HepG2 (cell line): ENCODE measurements around the gene IFI27L2. TPM values are rescaled to one million over a fixed set of nuclear protein-coding genes. Genes with fewer than 3 reads are reported as not detected.

Source experiments
- AKAP8 ChIP-seq: sonication (generic); formaldehyde crosslinking; IDR thresholded peaks from 2 replicates; pipeline ENCODE4 v1.5.1; 2020; ENCODE audit warnings: mild to moderate bottlenecking, missing genetic modification reagents
- GABPA ChIP-seq, 2 experiments: IDR thresholded peaks; 2 replicates each; pipeline ENCODE4 v1.6.1; 2011 to 2016; ENCODE audit warnings: low read depth in 2 of 2, low read length in 1 of 2, missing biosample characterization in 1 of 2, missing genetic modification characterization in 1 of 2
- GATAD2A ChIP-seq: IDR thresholded peaks from 2 replicates; pipeline ENCODE4 v1.6.1; 2016
- GPN1 ChIP-seq: sonication (generic); formaldehyde crosslinking; IDR thresholded peaks from 2 replicates; pipeline ENCODE4 v1.5.1; 2020; ENCODE audit warnings: missing genetic modification reagents, borderline replicate concordance
- HNF4A ChIP-seq: sonication (generic); formaldehyde crosslinking; IDR thresholded peaks from 2 replicates; pipeline ENCODE4 v1.4.0; 2020; ENCODE audit warnings: missing genetic modification reagents
- NCOA1 ChIP-seq: sonication (generic); formaldehyde crosslinking; IDR thresholded peaks from 2 replicates; pipeline ENCODE4 v1.9.0; 2021; ENCODE audit warnings: missing genetic modification reagents
- PBX3 ChIP-seq: sonication (generic); formaldehyde crosslinking; IDR thresholded peaks from 2 replicates; pipeline ENCODE4 v1.8.1; 2023; ENCODE audit warnings: missing genetic modification reagents, inconsistent platforms, borderline replicate concordance
- SIN3B ChIP-seq: fragments of 150-350 bp; IDR thresholded peaks from 2 replicates; pipeline ENCODE4 v1.6.1; 2014; ENCODE audit warnings: low read length
- WIZ ChIP-seq: sonication (generic); formaldehyde crosslinking; IDR thresholded peaks from 2 replicates; pipeline ENCODE4 v1.5.1; 2020; ENCODE audit warnings: mild to moderate bottlenecking, missing genetic modification reagents
- XRCC5 ChIP-seq: fragments of 200-400 bp; formaldehyde crosslinking; optimal IDR thresholded peaks from 2 replicates; pipeline ENCODE3; 2017; ENCODE audit warnings: mild to moderate bottlenecking, low read length
- ZBTB8A ChIP-seq: sonication (generic); formaldehyde crosslinking; IDR thresholded peaks from 2 replicates; pipeline ENCODE4 v1.4.0; 2020; ENCODE audit warnings: mild to moderate bottlenecking, low read depth, missing genetic modification reagents, borderline replicate concordance
- ZKSCAN5 ChIP-seq: sonication (generic); formaldehyde crosslinking; IDR thresholded peaks from 2 replicates; pipeline ENCODE4 v1.5.1; 2020; ENCODE audit warnings: mild to moderate bottlenecking, missing genetic modification reagents
- ZNF121 ChIP-seq: sonication (generic); formaldehyde crosslinking; IDR thresholded peaks from 2 replicates; pipeline ENCODE4 v1.5.0; 2020; ENCODE audit warnings: mild to moderate bottlenecking, missing genetic modification reagents
- ZNF337 ChIP-seq: sonication (generic); formaldehyde crosslinking; IDR thresholded peaks from 2 replicates; pipeline ENCODE4 v1.5.1; 2020; ENCODE audit warnings: missing genetic modification reagents, low read depth, mild to moderate bottlenecking, borderline replicate concordance
- ZNF563 ChIP-seq: sonication (generic); formaldehyde crosslinking; IDR thresholded peaks from 2 replicates; pipeline ENCODE4 v1.8.0; 2022; ENCODE audit warnings: mild to moderate bottlenecking, moderate library complexity, missing genetic modification reagents
- ZNF644 ChIP-seq: IDR thresholded peaks from 2 replicates; pipeline ENCODE4 v1.6.1; 2016; ENCODE audit warnings: low read depth
- ZNF766 ChIP-seq: sonication (generic); formaldehyde crosslinking; IDR thresholded peaks from 2 replicates; pipeline ENCODE4 v1.5.0; 2020; ENCODE audit warnings: missing genetic modification reagents, borderline replicate concordance
- ZNF781 ChIP-seq: sonication (generic); formaldehyde crosslinking; IDR thresholded peaks from 2 replicates; pipeline ENCODE4 v1.5.1; 2020; ENCODE audit warnings: borderline replicate concordance, mild to moderate bottlenecking, missing genetic modification reagents; ENCODE audit errors: not compliant biosample characterization
- ZNF850 ChIP-seq: sonication (generic); formaldehyde crosslinking; conservative IDR thresholded peaks from 2 replicates; pipeline ENCODE4 v1.9.0; 2021; ENCODE audit warnings: mild to moderate bottlenecking, missing genetic modification reagents
- ZNF883 ChIP-seq: sonication (generic); formaldehyde crosslinking; IDR thresholded peaks from 2 replicates; pipeline ENCODE4 v1.5.1; 2020; ENCODE audit warnings: mild to moderate bottlenecking, missing genetic modification reagents; ENCODE audit errors: not compliant biosample characterization
- polyA plus RNA-seq, 8 experiments: library from polyadenylated mRNA; depleted of rRNA in 3 of 8; stranded (reverse) in 7 of 8; unstranded in 1 of 8; fragments of >200 nt; fragmentation: Illumina TruSeq in 4 of 8; extraction: Trizol in 4 of 8; gene quantifications; 2 replicates each; pipeline versions ENCODE4 v1.2.1 to v1.2.3, GENCODE V29; 2011 to 2016; ENCODE audit warnings: low read depth in 4 of 8, missing spikeins in 1 of 8, mixed read lengths in 1 of 8; ENCODE audit not compliant: insufficient read depth in 1 of 8
- total RNA-seq, 5 experiments: library from RNA; depleted of rRNA; stranded (reverse); fragments of >200 nt; fragmentation: Illumina TruSeq; extraction: Trizol; gene quantifications; 2 replicates each; pipeline ENCODE4 v1.2.3, GENCODE V29; 2016; ENCODE audit warnings: low read depth in 1 of 5
- TF ChIP-seq, protein P1 (sequence below): IDR thresholded peaks from 2 replicates; pipeline ENCODE4 v1.6.1; 2016; ENCODE audit warnings: missing genetic modification reagents, missing compliant biosample characterization
- TF ChIP-seq, protein P2 (sequence below): sonication (generic); formaldehyde crosslinking; IDR thresholded peaks from 2 replicates; pipeline ENCODE4 v1.5.0; 2020; ENCODE audit warnings: missing genetic modification reagents
- TF ChIP-seq, protein P3 (sequence below): fragments of 450-650 bp; IDR thresholded peaks from 2 replicates; pipeline ENCODE4 v1.6.1; 2016
- TF ChIP-seq, protein P4 (sequence below): sonication (generic); formaldehyde crosslinking; IDR thresholded peaks from 2 replicates; pipeline ENCODE4 v1.4.0; 2020; ENCODE audit warnings: missing genetic modification reagents

Gene IFI27L2
- total and polyA plus RNA-seq, 2 of the 13 experiments (the other 11 are each of a cell fraction or from before 2014, with no cell fraction given), result 4.3 to 4.8 TPM

- TF ChIP-seq, protein P1, sequence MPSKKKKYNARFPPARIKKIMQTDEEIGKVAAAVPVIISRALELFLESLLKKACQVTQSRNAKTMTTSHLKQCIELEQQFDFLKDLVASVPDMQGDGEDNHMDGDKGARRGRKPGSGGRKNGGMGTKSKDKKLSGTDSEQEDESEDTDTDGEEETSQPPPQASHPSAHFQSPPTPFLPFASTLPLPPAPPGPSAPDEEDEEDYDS (CRISPR knock-in tag), result peak; percentile 59; the same call in 1 of the 2 replicates
- TF ChIP-seq XRCC5, result no peak
- TF ChIP-seq, protein P2, sequence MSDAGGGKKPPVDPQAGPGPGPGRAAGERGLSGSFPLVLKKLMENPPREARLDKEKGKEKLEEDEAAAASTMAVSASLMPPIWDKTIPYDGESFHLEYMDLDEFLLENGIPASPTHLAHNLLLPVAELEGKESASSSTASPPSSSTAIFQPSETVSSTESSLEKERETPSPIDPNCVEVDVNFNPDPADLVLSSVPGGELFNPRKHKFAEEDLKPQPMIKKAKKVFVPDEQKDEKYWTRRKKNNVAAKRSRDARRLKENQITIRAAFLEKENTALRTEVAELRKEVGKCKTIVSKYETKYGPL (CRISPR knock-in tag), result no peak
- no peak for TF ChIP-seq NCOA1 (CRISPR knock-in tag)
- TF ChIP-seq ZKSCAN5 (CRISPR knock-in tag), result no peak
- no peak for TF ChIP-seq GABPA (IDR thresholded peaks at IDR 0.05; ENCODE audit: low read depth, low read length)
- TF ChIP-seq GABPA (CRISPR knock-in tag; IDR thresholded peaks at IDR 0.05; ENCODE audit: low read depth), result peak; percentile 54
- TF ChIP-seq SIN3B, result no peak
- no peak for TF ChIP-seq ZBTB8A (CRISPR knock-in tag)
- TF ChIP-seq ZNF850 (CRISPR knock-in tag), result no peak
- peak; percentile 50; the same call in 1 of the 2 replicates for TF ChIP-seq HNF4A (CRISPR knock-in tag)
- TF ChIP-seq ZNF563 (CRISPR knock-in tag), result no peak
- no peak for TF ChIP-seq PBX3 (CRISPR knock-in tag)
- TF ChIP-seq, protein P3, sequence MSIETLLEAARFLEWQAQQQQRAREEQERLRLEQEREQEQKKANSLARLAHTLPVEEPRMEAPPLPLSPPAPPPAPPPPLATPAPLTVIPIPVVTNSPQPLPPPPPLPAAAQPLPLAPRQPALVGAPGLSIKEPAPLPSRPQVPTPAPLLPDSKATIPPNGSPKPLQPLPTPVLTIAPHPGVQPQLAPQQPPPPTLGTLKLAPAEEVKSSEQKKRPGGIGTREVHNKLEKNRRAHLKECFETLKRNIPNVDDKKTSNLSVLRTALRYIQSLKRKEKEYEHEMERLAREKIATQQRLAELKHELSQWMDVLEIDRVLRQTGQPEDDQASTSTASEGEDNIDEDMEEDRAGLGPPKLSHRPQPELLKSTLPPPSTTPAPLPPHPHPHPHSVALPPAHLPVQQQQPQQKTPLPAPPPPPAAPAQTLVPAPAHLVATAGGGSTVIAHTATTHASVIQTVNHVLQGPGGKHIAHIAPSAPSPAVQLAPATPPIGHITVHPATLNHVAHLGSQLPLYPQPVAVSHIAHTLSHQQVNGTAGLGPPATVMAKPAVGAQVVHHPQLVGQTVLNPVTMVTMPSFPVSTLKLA, result no peak
- TF ChIP-seq GPN1, result no peak
- TF ChIP-seq GATAD2A (CRISPR knock-in tag), result 0 out of 2 replicates have a peak, but pooled peaks have one; percentile 14
- no peak for TF ChIP-seq ZNF883 (CRISPR knock-in tag)
- TF ChIP-seq ZNF781, result no peak
- TF ChIP-seq AKAP8 (CRISPR knock-in tag), result no peak
- TF ChIP-seq, protein P4, sequence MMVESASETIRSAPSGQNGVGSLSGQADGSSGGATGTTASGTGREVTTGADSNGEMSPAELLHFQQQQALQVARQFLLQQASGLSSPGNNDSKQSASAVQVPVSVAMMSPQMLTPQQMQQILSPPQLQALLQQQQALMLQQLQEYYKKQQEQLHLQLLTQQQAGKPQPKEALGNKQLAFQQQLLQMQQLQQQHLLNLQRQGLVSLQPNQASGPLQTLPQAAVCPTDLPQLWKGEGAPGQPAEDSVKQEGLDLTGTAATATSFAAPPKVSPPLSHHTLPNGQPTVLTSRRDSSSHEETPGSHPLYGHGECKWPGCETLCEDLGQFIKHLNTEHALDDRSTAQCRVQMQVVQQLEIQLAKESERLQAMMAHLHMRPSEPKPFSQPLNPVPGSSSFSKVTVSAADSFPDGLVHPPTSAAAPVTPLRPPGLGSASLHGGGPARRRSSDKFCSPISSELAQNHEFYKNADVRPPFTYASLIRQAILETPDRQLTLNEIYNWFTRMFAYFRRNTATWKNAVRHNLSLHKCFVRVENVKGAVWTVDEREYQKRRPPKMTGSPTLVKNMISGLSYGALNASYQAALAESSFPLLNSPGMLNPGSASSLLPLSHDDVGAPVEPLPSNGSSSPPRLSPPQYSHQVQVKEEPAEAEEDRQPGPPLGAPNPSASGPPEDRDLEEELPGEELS (CRISPR knock-in tag), result 0 out of 2 replicates have a peak, but pooled peaks have one; percentile 25
- TF ChIP-seq ZNF337 (CRISPR knock-in tag), result no peak
- TF ChIP-seq WIZ (CRISPR knock-in tag), result 0 out of 2 replicates have a peak, but pooled peaks have one; percentile 26
- 0 out of 2 replicates have a peak, but pooled peaks have one; percentile 36 for TF ChIP-seq ZNF644 (CRISPR knock-in tag)
- no peak for TF ChIP-seq ZNF766 (CRISPR knock-in tag)
- TF ChIP-seq ZNF121, result no peak
Measured at GRCh38 chr14:94162466-94162865, 33.1 kb upstream of the IFI27L2 start (continued).
